Measurements from ENCODE around the gene CAPSL.
"Not testable (repeated sequence)": the region's sequence is repeated elsewhere in the genome, so short reads cannot be mapped to it uniquely, and the experiment has no call there.

CAPSL gene

GRCh38 chr5:35904443-35905132 is 33.8 kb downstream of the CAPSL start:
- no peak for DNase-seq (ENCODE audit: low spot score)

GRCh38 chr5:35903631-35904203 is 34.7 kb downstream of the CAPSL start:
- no peak for DNase-seq (ENCODE audit: low spot score)

- no peak for DNase-seq (ENCODE audit: low spot score)
Observed at GRCh38 chr5:35902046-35902672, 36.3 kb downstream of the CAPSL start.

GRCh38 chr5:35900972-35901695 is 37.3 kb downstream of the CAPSL start:
- no peak for DNase-seq (ENCODE audit: low spot score)

- DNase-seq (ENCODE audit: low spot score) = no peak
Observed at GRCh38 chr5:35899800-35900199, 38.6 kb downstream of the CAPSL start.

- DNase-seq (ENCODE audit: low spot score) = no peak
Observed at GRCh38 chr5:35898952-35899660, 39.3 kb downstream of the CAPSL start.

- DNase-seq (ENCODE audit: low spot score) = no peak
Observed at GRCh38 chr5:35894131-35894530, 44.3 kb downstream of the CAPSL start.

- not testable (repeated sequence) for DNase-seq (ENCODE audit: low spot score)
Observed at GRCh38 chr5:35892799-35893198, 45.6 kb downstream of the CAPSL start.

GRCh38 chr5:35890021-35891020 is 48.1 kb downstream of the CAPSL start:
- DNase-seq (ENCODE audit: low spot score) = no peak

GRCh38 chr5:35887321-35888100 is 50.9 kb downstream of the CAPSL start:
- no peak for DNase-seq (ENCODE audit: low spot score)

GRCh38 chr5:35886381-35886780 is 52.0 kb downstream of the CAPSL start:
- no peak for DNase-seq (ENCODE audit: low spot score)

- DNase-seq (ENCODE audit: low spot score) = no peak
Observed at GRCh38 chr5:35884773-35885172, 53.6 kb downstream of the CAPSL start.

GRCh38 chr5:35884191-35884769 is 54.1 kb downstream of the CAPSL start:
- no peak for DNase-seq (ENCODE audit: low spot score)

GRCh38 chr5:35881758-35882157 is 56.7 kb downstream of the CAPSL start:
- no peak for DNase-seq (ENCODE audit: low spot score)

- DNase-seq (ENCODE audit: low spot score) = no peak
Observed at GRCh38 chr5:35880156-35880555, 58.3 kb downstream of the CAPSL start.

- no peak for DNase-seq (ENCODE audit: low spot score)
Observed at GRCh38 chr5:35879649-35880048, 58.8 kb downstream of the CAPSL start.

GRCh38 chr5:35879096-35879495 is 59.3 kb downstream of the CAPSL start:
- DNase-seq (ENCODE audit: low spot score) = no peak

- DNase-seq (ENCODE audit: low spot score) = no peak
Observed at GRCh38 chr5:35878079-35878478, 60.3 kb downstream of the CAPSL start.

GRCh38 chr5:35877655-35878054 is 60.8 kb downstream of the CAPSL start:
- DNase-seq (ENCODE audit: low spot score) = no peak

GRCh38 chr5:35876922-35877321 is 61.5 kb downstream of the CAPSL start:
- DNase-seq (ENCODE audit: low spot score) = no peak

Data from HuH-7.5 (cell line).